ENCODE data around the gene MET. TPM values are rescaled to one million over a fixed set of nuclear protein-coding genes. Genes with fewer than 3 reads are reported as not detected.

The MET gene
- total RNA-seq, 1 donor = 24.1 TPM

DNA sequence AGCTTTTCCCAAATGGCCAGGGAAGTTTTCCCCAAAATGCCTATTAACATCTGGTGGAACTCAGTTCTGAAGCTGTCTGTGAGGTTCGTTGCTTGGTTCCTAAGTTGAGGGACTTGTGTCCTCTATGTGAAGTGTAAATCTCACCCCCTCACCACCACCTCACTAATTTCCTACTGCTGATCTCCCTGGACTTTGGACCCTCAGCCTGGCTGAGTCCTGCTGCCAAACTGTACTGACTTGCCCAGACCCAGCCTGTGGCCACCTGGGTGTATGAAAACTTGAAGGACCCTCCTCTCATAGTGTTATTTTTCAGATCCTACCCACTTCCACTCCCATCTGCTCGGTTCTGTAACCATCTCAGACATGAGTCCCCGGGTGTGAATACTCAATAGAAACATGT lies 94.9 kb downstream of the MET start:
- H3K4me3 ChIP-seq (ENCODE audit: low read depth, low read length) = no peak overlapping the region
- DNase-seq (ENCODE audit: low read depth) = no peak
- TF ChIP-seq, protein P1, sequence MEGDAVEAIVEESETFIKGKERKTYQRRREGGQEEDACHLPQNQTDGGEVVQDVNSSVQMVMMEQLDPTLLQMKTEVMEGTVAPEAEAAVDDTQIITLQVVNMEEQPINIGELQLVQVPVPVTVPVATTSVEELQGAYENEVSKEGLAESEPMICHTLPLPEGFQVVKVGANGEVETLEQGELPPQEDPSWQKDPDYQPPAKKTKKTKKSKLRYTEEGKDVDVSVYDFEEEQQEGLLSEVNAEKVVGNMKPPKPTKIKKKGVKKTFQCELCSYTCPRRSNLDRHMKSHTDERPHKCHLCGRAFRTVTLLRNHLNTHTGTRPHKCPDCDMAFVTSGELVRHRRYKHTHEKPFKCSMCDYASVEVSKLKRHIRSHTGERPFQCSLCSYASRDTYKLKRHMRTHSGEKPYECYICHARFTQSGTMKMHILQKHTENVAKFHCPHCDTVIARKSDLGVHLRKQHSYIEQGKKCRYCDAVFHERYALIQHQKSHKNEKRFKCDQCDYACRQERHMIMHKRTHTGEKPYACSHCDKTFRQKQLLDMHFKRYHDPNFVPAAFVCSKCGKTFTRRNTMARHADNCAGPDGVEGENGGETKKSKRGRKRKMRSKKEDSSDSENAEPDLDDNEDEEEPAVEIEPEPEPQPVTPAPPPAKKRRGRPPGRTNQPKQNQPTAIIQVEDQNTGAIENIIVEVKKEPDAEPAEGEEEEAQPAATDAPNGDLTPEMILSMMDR (IDR thresholded peaks at IDR 0.05; ENCODE audit: insufficient read depth, low read length) = no peak

DNA sequence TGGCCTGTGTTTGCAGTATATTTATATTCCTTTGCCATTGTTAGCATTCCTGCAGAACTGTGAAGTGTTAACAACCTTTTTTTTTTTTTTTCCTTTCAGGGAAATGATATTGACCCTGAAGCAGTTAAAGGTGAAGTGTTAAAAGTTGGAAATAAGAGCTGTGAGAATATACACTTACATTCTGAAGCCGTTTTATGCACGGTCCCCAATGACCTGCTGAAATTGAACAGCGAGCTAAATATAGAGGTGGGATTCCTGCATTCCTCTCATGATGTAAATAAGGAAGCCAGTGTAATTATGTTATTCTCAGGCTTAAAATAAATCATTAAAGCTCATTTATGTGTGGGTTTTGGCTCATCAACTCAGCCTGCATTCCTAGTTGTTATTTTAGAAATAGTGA lies 97.5 kb downstream of the MET start:
- DNase-seq (ENCODE audit: low read depth) = no peak
- no peak overlapping the region for H3K4me3 ChIP-seq (ENCODE audit: low read depth, low read length)
- TF ChIP-seq, protein P1 (IDR thresholded peaks at IDR 0.05; ENCODE audit: insufficient read depth, low read length) = no peak

DNA sequence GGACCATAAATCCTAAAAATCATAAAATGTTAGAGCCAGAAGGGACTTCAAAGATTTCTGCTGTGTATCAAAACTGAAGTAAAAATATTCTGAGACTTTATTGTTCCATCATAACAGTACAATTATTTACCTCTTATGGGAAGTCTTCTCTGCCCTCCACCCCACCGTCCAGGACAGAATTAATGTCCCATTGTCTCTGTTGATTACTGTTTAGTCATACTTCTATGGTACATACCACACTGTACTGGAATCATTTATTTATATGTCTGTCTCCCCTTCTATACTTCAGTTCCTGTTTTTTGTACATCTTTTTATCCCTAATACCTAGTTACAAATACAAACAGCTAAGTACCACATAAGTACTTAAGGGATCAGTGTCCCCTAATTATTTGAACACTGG lies 98.9 kb downstream of the MET start:
- no peak for DNase-seq (ENCODE audit: low read depth)
- TF ChIP-seq, protein P1 (IDR thresholded peaks at IDR 0.05; ENCODE audit: insufficient read depth, low read length) = no peak

DNA sequence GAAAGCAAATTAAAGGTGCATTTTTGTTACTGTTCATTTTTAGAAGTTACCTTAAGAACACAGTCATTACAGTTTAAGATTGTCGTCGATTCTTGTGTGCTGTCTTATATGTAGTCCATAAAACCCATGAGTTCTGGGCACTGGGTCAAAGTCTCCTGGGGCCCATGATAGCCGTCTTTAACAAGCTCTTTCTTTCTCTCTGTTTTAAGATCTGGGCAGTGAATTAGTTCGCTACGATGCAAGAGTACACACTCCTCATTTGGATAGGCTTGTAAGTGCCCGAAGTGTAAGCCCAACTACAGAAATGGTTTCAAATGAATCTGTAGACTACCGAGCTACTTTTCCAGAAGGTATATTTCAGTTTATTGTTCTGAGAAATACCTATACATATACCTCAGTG lies 99.6 kb downstream of the MET start:
- no peak overlapping the region for H3K4me3 ChIP-seq (ENCODE audit: low read depth, low read length)
- TF ChIP-seq, protein P1 (IDR thresholded peaks at IDR 0.05; ENCODE audit: insufficient read depth, low read length) = no peak
- no peak for DNase-seq (ENCODE audit: low read depth)

More for the DNA sequence above, 98.9 kb downstream of the MET start:
- no peak overlapping the region for H3K4me3 ChIP-seq (ENCODE audit: low read depth, low read length)

DNA sequence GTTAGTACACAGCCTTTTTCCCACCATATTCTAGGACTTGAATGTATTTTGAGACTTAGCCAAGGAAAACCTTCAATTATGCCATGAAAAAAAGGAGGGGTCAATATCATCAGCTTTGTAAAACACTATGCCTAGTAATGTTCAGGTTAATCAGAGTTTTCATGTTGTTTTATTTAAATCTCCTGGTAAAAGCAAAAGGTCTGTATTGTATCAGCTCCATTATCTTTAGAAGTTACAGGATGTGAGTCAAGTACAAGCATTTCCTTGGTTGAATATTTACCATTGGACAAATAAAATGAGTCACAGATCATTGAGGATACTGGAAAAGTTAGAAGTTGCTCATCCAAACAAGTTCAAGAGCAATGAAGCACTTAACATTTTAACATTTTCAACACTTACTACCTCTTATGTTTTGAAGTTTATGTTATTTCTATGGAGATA lies 100.4 kb downstream of the MET start:
- H3K4me3 ChIP-seq (ENCODE audit: low read depth, low read length) = no peak overlapping the region
- TF ChIP-seq, protein P1 (IDR thresholded peaks at IDR 0.05; ENCODE audit: insufficient read depth, low read length) = no peak
- DNase-seq (ENCODE audit: low read depth) = peak; percentile 76

DNA sequence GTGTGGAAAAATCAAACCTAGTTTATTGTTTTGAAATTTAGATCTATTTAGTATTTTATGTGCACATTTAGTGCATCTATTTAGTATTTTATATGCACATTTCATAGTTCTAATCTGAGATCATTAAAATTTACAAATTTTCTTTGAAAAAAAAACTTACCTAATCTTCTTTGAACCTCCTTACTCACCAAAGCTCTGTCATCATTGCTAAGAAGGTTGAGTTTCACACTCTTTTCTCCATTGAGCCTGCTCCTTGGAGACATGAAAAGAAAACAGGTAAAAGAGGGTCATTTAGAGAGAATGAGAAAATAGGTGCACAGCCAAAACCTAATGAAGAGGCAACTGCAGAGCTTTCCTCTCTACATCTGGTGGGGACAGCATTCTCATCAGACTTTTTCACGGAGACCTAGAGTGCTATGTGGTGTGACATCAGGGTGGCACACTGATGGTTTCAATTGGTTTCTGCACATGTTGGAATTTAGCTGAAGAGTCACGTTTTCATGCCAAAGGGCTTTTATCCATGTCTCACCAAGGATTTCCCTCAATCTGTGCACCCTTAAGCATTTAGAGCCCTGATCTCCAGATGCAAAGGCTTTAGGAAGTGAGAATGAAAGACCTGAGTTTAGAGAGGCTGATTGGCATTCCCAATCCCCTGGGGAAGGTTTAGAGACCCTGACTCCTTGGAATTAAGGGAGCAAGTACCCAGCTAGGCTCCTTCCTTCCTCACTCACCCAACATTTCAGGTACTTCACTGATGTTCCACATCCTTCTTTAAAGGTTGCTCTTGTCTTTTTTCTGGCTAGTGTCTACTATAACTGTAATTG lies 101.1 kb downstream of the MET start:
- TF ChIP-seq, protein P1 (IDR thresholded peaks at IDR 0.05; ENCODE audit: insufficient read depth, low read length) = no peak
- no peak for DNase-seq (ENCODE audit: low read depth)
- no peak overlapping the region for H3K4me3 ChIP-seq (ENCODE audit: low read depth, low read length)
